HG03045 (cell line): Measurements from ENCODE around the gene RNASEH2C.
"Not testable (repeated sequence)": the region's sequence is repeated elsewhere in the genome, so short reads cannot be mapped to it uniquely, and the experiment has no call there.

Experiments
- ATAC-seq: cut with Tn5 transposase; IDR thresholded peaks from one replicate; pipeline ENCODE4 v1.9.1; 2021; ENCODE audit warnings: mild to moderate bottlenecking, moderate library complexity; ENCODE audit not compliant: unreplicated experiment

RNASEH2C gene

DNA sequence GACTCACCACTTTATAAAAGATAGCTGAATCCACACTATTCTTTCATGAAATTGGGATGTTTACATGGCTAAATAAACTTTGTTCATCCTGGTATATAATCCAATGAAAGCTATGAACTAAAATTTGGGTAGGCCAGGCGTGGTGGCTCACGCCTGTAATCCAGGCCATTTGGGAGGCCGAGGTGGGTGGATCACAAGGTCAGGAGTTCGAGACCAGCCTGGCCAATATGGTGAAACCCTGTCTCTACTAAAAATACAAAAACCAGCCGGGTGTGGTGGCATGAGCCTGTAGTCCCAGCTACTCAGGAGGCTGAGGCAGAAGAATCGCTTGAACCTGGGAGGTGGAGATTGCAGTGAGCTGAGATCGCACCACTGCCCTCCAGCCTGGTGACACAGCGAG, 28.8 kb downstream of the RNASEH2C start:
- ATAC-seq = not testable (repeated sequence)

GRCh38 chr11:65685981-65686380, 34.6 kb downstream of the RNASEH2C start:
- ATAC-seq = no peak

DNA sequence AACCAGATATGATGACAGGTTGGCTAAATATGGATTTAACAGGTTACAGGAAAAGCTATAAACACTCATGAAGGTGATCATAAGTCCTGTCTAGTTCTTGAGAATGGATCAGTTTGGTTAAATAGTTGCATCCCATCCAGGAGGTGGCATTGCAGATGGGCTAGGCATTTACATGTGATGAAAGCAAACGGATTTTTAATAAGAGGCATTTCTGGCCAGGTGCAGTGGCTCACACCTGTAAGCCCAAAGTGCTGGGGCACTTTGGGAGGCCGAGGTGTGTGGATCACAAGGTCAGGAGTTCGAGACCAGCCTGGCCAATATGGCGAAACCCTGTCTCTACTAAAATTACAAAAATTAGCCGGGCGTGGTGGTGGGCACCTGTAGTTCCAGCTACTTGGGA, 37.1 kb downstream of the RNASEH2C start:
- not testable (repeated sequence) for ATAC-seq

DNA sequence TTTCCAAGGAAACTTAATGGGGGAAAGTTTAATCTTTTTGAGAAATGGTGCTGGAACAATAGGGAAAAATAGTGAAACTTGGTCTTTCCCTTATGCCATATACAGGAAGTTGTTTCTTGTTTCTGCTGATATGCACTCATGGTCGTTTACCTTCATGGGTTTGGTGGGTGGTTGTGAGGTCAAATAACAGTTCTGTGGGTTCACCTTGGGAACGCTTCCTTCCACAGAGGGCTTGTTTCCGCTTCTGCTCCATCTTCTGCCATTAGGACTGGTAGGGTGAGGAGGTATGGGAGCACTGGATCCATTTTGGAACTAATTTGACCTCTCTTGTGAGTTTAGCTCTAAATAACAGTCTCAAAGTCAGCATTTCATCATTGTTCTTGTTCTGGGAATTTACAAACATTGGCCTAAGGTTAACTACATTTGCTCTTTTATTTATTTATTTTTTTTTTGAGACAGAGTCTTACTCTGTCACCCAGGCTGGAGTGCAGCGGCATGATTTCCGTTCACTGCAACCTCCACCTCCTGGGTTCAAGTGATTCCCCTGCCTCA, 40.3 kb downstream of the RNASEH2C start:
- no peak for ATAC-seq

DNA sequence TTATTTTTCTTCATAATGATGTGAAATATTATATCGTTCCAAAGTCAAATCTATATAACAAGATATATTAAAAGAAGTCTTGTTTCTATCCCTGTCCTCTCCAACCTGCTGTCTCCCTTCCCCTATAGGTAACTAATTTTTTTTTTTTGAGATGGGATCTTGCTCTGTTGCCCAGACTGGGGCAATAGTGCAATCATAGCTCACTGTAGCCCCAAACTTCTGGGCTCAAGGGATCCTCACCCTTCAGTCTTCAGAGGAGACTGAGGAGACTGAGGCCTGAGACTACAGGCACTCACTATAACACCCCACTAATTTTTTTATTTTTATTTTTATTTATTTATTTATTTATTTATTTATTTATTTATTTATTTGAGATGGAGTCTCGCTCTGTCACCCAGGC, 47.6 kb downstream of the RNASEH2C start:
- no peak for ATAC-seq

DNA sequence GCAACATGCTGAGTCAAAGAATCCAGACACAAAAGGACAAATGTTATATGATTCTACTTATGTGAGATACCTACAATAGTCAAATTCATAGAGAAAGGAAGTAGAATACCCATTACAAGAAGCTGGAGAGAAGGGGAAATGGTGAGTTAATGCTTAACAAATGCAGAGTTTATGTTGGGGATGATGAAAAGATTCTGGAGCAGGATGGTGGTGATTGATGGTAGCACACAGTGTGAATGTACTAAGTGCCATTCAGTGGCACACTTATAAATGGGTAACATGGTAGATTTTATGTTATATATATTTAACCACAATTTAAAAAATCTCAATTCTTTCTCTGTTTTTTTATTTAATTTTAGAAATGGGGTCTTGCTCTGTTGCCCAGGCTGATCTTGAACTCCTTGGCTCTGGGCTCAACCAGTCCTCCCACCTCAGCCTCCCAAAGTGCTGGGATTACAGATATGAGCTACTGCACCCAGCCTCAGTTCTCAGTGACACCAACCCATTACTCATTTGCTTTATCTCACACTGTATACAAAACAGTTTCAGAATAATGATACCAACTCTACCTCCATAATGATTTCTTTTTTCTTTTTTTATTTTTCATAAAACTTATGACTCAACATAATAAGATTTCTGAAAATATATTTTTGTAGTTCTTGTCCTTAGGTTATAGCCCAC, 48.3 kb downstream of the RNASEH2C start:
- ATAC-seq = no peak
